Lower leg skin (tissue), 4 donors: ENCODE data around the gene TMEM101. TPM values are rescaled to one million over a fixed set of nuclear protein-coding genes. Genes with fewer than 3 reads are reported as not detected.
"Not testable (repeated sequence)": the region's sequence is repeated elsewhere in the genome, so short reads cannot be mapped to it uniquely, and the experiment has no call there.

Source experiments
- DNase-seq, 2 donors: peaks; one replicate each; pipeline ENCODE4 v3.0.0-alpha.2; 2019; ENCODE audit warnings: low spot score in 2 of 2
- H3K4me3 ChIP-seq: fragments of 200-600 bp; sonication (generic); 2 replicates; pipeline ENCODE4 v1.5.1; 2017; ENCODE audit warnings: mild to moderate bottlenecking, low read depth; ENCODE audit not compliant: poor library complexity, severe bottlenecking
- CTCF ChIP-seq, 3 donors: fragments of 450-650 bp; IDR thresholded peaks; one replicate each; pipeline ENCODE4 v1.5.1; 2016; ENCODE audit warnings: antibody characterized with exemption in 3 of 3, mild to moderate bottlenecking in 3 of 3, moderate library complexity in 2 of 3
- POLR2A ChIP-seq, 2 donors: fragments of 450-650 bp; IDR thresholded peaks; one replicate each; pipeline ENCODE4 v1.6.1; 2016 to 2017; ENCODE audit warnings: antibody characterized with exemption in 2 of 2, mild to moderate bottlenecking in 1 of 2, moderate library complexity in 1 of 2
- WGBS, 2 donors: methylation state at CpG; one replicate each; pipeline ENCODE4 v1.1.5; 2018; 5-methylcytosine and 5-hydroxymethylcytosine counted together
- intact Hi-C: fragments of 100-400 bp; cut with DNase I; formaldehyde crosslinking; loops from one replicate; pipeline ENCODE4 v1.15.0; 2023; ENCODE audit warnings: low total_unique reads
- total RNA-seq, 4 donors: library from RNA; depleted of rRNA; stranded (reverse); fragments of >200 nt; gene quantifications; one replicate each; pipeline ENCODE4 v1.1.0, GENCODE V29; 2016

TMEM101 gene
- total RNA-seq, 4 donors from 2014 or later = 28.4 to 48.0 (median 41.2) TPM

DNA sequence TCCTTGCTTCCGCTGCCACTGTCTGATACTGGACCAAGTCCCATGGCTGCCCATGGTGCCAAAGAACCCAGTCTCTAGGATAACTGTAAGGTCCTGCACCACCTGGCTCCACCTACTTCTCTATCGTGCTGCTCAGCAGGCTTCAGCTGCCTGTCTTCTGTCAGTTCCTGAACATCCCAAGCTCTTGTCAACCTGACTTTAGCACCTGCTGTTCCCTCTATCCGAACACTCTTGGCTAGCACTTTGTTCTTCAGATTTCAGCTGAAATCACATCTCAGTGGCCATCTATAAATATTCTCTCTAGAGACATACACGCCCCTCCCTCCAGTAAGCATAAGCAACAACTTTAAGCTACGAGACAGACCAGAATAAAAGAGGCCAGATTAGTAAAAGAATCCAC is 15.0 kb upstream of the TMEM101 start:
- TF ChIP-seq CTCF (IDR thresholded peaks at IDR 0.05) = no peak
- intact Hi-C loops = no loop called here
- WGBS, 2 donors = 79 to 90% methylated on average over 5 of the region's 5 CpGs
- no peak for DNase-seq
- no peak overlapping the region for H3K4me3 ChIP-seq

GRCh38 chr17:44024853-44025252 is 10.1 kb upstream of the TMEM101 start:
- intact Hi-C loops = no loop called here

GRCh38 chr17:44024271-44024663 is 9.5 kb upstream of the TMEM101 start:
- H3K4me3 ChIP-seq = no peak overlapping the region
- intact Hi-C loops = no loop called here
- TF ChIP-seq POLR2A (IDR thresholded peaks at IDR 0.05) (no peak), CTCF (IDR thresholded peaks at IDR 0.05) (no peak)
- 47 to 57% methylated on average over 5 to 6 of the region's 6 CpGs for WGBS, 2 donors
- no peak for DNase-seq

More at GRCh38 chr17:44024853-44025252, 10.1 kb upstream of the TMEM101 start:
- TF ChIP-seq POLR2A (IDR thresholded peaks at IDR 0.05) = no peak
- no peak for TF ChIP-seq CTCF (IDR thresholded peaks at IDR 0.05)
- no peak for DNase-seq
- H3K4me3 ChIP-seq = no peak overlapping the region
- WGBS, 2 donors = 81 to 83% methylated on average over 4 of the region's 4 CpGs

GRCh38 chr17:44023545-44024270 is 8.9 kb upstream of the TMEM101 start:
- 90 to 95% methylated on average over 20 of the region's 22 CpGs for WGBS, 2 donors
- TF ChIP-seq CTCF (IDR thresholded peaks at IDR 0.05) = no peak
- TF ChIP-seq POLR2A (IDR thresholded peaks at IDR 0.05) = no peak

DNA sequence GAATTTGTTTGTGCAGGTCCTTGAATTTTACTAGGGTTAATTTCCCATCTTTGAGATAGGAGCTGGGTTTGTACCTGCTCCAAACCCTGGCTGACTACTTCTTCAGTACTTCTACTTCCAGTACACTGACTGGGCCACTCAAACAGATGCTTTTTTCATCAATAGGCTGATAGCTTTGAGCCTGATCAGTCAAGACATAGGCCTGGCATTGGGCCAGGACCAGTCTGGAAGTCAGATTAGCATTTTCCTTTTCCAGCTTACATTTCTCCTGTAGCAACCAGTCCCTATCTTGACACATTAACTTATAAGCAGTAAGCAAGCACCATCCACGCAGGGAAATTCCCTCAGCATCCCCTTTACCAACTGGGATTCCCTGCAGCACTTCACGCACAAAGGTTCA is 7.5 kb upstream of the TMEM101 start:
- 91 to 95% methylated on average over 2 of the region's 2 CpGs for WGBS, 2 donors
- intact Hi-C loops = no loop called here
- TF ChIP-seq CTCF (IDR thresholded peaks at IDR 0.05) (no peak), POLR2A (IDR thresholded peaks at IDR 0.05) (no peak)
- DNase-seq = no peak
- no peak overlapping the region for H3K4me3 ChIP-seq

More at GRCh38 chr17:44023545-44024270, 8.9 kb upstream of the TMEM101 start:
- no peak for DNase-seq
- intact Hi-C loops = no loop called here
- no peak overlapping the region for H3K4me3 ChIP-seq

DNA sequence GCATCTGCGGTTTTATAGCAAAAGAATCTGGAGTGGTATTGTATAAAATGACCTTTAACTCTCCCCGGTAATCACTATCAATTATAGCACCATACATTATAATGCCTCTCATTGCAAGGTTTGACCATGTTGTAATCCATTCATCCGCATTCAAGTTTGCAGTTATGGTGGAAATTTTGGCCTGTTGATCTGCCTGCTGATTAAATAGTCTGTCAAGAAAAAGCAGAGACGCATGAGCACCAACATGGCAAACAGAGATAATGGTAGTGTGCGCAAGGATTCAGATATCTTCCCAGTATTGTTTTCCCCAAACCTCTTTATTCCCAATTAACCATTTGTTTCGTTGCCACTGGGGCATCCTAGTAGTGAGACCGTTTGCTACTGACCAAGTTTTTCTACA is 6.5 kb upstream of the TMEM101 start:
- DNase-seq, intact Hi-C loops, H3K4me3 ChIP-seq: not testable (repeated sequence)
- WGBS, 2 donors = 93 to 94% methylated on average over 7 of the region's 7 CpGs
